Activated T-cell treated with anti-CD3 and anti-CD28 coated beads, Interleukin-2, amount 50 U/mL, for 72 hours (primary cell): ENCODE measurements around the gene HSD17B11. TPM values are rescaled to one million over a fixed set of nuclear protein-coding genes. Genes with fewer than 3 reads are reported as not detected.
"Not testable (repeated sequence)": the region's sequence is repeated elsewhere in the genome, so short reads cannot be mapped to it uniquely, and the experiment has no call there.

Source experiments
- ATAC-seq, 2 donors: fragments of 150-1000 bp; cut with Tn5 transposase; replicated peaks in 1 of 2; 2 replicates each; pipeline ENCODE4 v1.10.0; 2021; ENCODE audit warnings: moderate library complexity in 2 of 2, mild to moderate bottlenecking in 1 of 2
- DNase-seq, 2 donors: peaks; one replicate each; pipeline ENCODE4 v3.0.0; 2021 to 2022; ENCODE audit warnings: mixed read lengths in 1 of 2
- H3K27ac Mint-ChIP-seq: one replicate; pipeline ENCODE4 v1.8.0; 2022; ENCODE audit warnings: mild to moderate bottlenecking, moderate library complexity, mixed read lengths
- H3K27me3 Mint-ChIP-seq: one replicate; pipeline ENCODE4 v1.8.0; 2022; ENCODE audit warnings: low read depth, mixed read lengths
- H3K36me3 Mint-ChIP-seq, 2 donors: one replicate each; pipeline ENCODE4 v1.8.0; 2022; ENCODE audit warnings: mixed read lengths in 2 of 2, mild to moderate bottlenecking in 1 of 2; ENCODE audit not compliant: insufficient read depth in 2 of 2
- H3K4me1 Mint-ChIP-seq: one replicate; pipeline ENCODE4 v1.8.0; 2022; ENCODE audit warnings: low read depth, mixed read lengths
- H3K4me3 Mint-ChIP-seq, 2 donors: one replicate each; pipeline ENCODE4 v1.8.0; 2022; ENCODE audit warnings: mild to moderate bottlenecking in 2 of 2, mixed read lengths in 2 of 2, moderate library complexity in 2 of 2
- H3K9me3 Mint-ChIP-seq, 2 donors: one replicate each; pipeline ENCODE4 v1.8.0; 2022; ENCODE audit warnings: mixed read lengths in 2 of 2
- total RNA-seq, 2 donors: library from RNA; stranded (reverse); gene quantifications; one replicate each; pipeline ENCODE4 v1.2.3, GENCODE V29; 2022

The HSD17B11 gene
- total RNA-seq, 2 donors from 2014 or later: 19.7 to 22.3 TPM

DNA sequence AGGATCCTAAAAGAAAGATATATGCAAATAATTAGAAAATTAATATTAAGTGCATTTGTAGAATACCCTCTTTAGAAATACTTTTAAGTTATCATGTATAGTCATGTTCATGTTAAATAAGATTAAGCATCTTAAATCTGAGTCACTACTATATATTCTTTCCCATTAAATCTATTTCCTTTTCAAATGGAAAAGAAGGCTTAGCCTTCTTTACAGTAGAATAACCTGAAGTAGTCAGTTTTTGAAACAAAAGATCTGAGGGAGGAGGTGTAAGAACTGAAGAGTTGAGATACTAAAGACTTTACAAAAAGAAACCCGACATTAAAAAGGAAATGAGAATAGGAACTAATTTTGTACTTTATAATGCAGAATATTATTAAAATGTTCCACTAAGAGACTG is 53.6 kb downstream of the HSD17B11 start:
- peaks cover 9 to 14% of the 10 kb centered on the region in 2 donors for H3K9me3 Mint-ChIP-seq

DNA sequence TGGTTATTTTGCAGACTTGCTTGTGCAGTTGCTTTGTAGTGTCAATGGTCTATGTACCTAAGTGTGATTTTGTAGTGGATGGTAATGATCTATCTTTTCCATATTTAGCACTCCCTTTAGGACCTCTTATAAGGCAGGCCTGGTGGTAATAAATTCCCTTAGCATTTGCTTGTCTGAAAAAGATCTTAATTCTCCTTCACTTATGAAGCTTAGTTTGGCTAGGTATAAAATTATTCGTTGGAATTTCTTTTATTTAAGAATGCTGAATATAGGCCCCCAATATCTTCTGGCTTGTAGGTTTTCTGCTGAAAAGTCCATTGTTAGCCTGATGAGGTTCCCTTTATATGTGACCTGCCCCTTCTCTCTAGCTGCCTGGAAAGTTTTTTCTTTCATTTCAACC is 57.7 kb downstream of the HSD17B11 start:
- Mint-ChIP-seq H3K9me3 (peaks cover 22 to 34% of the 10 kb centered on the region in 2 donors), H3K36me3 (peaks cover 15 to 29% of the 10 kb centered on the region in 2 donors), H3K4me1 (no peaks in the 10 kb centered on the region), H3K27me3 (no peaks in the 10 kb centered on the region), H3K4me3 (no peak overlapping the region), H3K27ac (no peak overlapping the region)
- DNase-seq (no peak), ATAC-seq (no peak)

More for the DNA sequence above, 53.6 kb downstream of the HSD17B11 start:
- H3K4me1 Mint-ChIP-seq: no peaks in the 10 kb centered on the region
- ATAC-seq (no peak), DNase-seq (no peak)
- H3K36me3 Mint-ChIP-seq: peaks cover 8 to 32% of the 10 kb centered on the region in 2 donors
- no peaks in the 10 kb centered on the region for H3K27me3 Mint-ChIP-seq
- no peak overlapping the region for H3K27ac Mint-ChIP-seq
- no peak overlapping the region for H3K4me3 Mint-ChIP-seq

DNA sequence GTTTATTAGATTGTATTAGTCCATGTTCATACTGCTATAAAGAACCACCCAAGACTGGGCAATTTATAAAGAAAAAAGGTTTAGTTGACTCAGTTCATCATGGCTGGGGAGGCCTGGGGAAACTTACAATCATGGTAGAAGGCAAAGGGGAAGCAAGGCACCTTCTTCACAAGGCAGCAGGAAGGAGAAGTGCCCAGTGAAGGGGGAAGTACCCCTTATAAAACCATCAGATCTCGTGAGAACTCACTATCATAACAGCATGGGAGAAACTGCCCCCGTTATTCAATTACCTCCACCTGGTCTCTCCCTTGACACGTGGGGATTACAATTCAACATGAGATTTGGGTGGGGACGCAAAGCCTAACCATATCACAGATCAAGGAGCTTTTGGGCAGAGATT is 60.2 kb downstream of the HSD17B11 start:
- no peak for ATAC-seq
- H3K4me3 Mint-ChIP-seq: no peak overlapping the region
- H3K27me3 Mint-ChIP-seq: no peaks in the 10 kb centered on the region
- DNase-seq: no peak
- peaks cover 15 to 19% of the 10 kb centered on the region in 2 donors for H3K36me3 Mint-ChIP-seq
- H3K9me3 Mint-ChIP-seq: peaks cover 23 to 34% of the 10 kb centered on the region in 2 donors
- H3K27ac Mint-ChIP-seq: no peak overlapping the region
- H3K4me1 Mint-ChIP-seq: no peaks in the 10 kb centered on the region

DNA sequence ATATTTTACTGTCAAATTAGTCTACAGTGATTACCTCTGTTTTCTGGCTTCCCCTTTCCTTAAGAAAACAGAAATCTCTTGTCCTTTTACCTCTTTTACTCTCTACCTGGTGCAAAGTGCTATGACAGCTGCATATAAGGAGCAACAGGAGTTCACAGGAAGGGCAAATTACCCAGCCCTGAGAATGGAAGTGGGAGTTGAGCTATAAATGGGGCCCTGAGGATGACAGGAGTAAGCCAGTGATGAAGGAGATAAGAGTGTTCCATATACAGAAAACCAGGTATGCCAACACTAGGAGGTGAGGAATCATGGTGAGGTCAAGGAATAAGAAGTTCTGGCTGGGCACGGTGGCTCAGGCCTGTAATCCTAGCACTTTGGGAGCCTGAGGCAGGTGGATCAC is 63.9 kb downstream of the HSD17B11 start:
- no peak for DNase-seq
- H3K27me3 Mint-ChIP-seq: no peaks in the 10 kb centered on the region
- no peak overlapping the region for H3K27ac Mint-ChIP-seq
- no peaks in the 10 kb centered on the region for H3K4me1 Mint-ChIP-seq
- H3K4me3 Mint-ChIP-seq: no peak overlapping the region
- no peak for ATAC-seq
- H3K36me3 Mint-ChIP-seq: peaks cover 3 to 7% of the 10 kb centered on the region in 2 donors
- H3K9me3 Mint-ChIP-seq: peaks cover 12 to 18% of the 10 kb centered on the region in 2 donors

DNA sequence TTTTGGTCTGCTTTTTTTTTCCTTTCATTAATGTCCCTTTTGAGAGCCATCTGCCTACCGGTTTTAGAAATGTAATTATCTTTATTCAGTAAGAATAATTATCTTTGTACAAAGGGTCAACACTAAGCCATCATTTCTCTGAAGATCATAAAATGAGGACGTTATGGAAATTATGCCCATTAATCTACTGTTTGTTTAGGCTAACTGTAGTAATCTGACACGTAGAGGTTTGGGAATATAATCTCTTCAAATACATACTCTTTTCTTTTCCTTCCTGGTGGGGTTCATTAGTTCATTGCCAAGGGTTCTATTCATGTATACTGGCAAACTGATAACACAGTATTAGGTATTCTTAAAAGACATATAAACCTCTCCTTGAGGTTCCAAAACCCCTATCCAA is 64.5 kb downstream of the HSD17B11 start:
- peaks cover 8 to 13% of the 10 kb centered on the region in 2 donors for H3K9me3 Mint-ChIP-seq
- H3K4me3 Mint-ChIP-seq: no peak overlapping the region
- no peaks in the 10 kb centered on the region for H3K4me1 Mint-ChIP-seq
- no peak for DNase-seq
- ATAC-seq: no peak
- no peak overlapping the region for H3K27ac Mint-ChIP-seq
- H3K27me3 Mint-ChIP-seq: no peaks in the 10 kb centered on the region
- peaks cover 2 to 7% of the 10 kb centered on the region in 2 donors for H3K36me3 Mint-ChIP-seq

DNA sequence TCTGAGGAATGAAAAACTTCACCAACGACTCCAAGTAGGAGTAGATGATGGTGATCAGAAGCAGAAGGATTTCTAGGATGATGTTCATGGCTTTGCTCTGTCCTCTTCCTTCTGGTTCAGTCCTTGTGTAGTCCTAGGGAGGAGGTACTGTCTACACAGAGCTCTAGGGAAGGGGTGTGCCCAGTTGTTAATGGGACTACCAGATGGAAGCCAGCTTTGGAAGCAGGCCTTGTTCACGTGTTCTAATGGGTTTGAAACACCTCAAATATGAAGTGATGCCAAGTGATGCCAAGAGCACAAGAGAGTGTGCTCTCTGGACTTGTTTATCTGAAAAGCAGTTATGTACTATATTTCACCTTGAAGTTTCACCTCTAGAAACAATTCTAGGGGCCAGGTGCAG is 68.2 kb downstream of the HSD17B11 start, which contains the start of gene HSD17B13:
HSD17B13 (minus strand) TSS at position 129 of the 400 bp plus-strand sequence; CDS start at position 88, 41 bp downstream.
- no peaks in the 10 kb centered on the region for H3K27me3 Mint-ChIP-seq
- ATAC-seq (no peak), DNase-seq (no peak)
- H3K4me1 Mint-ChIP-seq: no peaks in the 10 kb centered on the region
- no peaks in the 10 kb centered on the region for H3K36me3 Mint-ChIP-seq
- H3K4me3 Mint-ChIP-seq: no peak within 1 kb of the TSS
- H3K9me3 Mint-ChIP-seq: peaks cover 0 to 1% of the 10 kb centered on the region in 2 donors
- no peak within 1 kb of the TSS for H3K27ac Mint-ChIP-seq

DNA sequence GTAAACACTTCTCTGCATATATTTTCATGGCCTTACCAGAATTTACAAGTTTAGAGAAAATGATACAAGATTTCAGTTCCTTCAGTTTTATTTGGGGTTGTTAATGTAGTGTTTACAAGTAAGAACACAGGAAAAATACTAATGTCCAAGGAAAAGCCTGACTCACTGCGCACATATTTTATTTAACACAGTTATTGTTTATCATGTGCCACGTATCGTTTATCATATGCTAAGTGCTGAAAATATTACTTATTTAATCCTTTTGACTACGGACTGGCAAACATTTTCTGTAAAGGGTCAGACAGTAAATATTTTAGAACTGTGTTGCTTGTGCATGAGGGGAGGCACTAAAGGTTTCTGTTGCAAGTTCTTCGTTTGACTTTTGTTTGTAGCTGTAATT is 69.1 kb downstream of the HSD17B11 start:
- Mint-ChIP-seq H3K36me3 (no peaks in the 10 kb centered on the region), H3K4me3 (no peak overlapping the region), H3K27me3 (no peaks in the 10 kb centered on the region), H3K9me3 (no peaks in the 10 kb centered on the region), H3K4me1 (peaks cover 3% of the 10 kb centered on the region), H3K27ac (no peak overlapping the region)
- ATAC-seq: no peak
- no peak for DNase-seq

DNA sequence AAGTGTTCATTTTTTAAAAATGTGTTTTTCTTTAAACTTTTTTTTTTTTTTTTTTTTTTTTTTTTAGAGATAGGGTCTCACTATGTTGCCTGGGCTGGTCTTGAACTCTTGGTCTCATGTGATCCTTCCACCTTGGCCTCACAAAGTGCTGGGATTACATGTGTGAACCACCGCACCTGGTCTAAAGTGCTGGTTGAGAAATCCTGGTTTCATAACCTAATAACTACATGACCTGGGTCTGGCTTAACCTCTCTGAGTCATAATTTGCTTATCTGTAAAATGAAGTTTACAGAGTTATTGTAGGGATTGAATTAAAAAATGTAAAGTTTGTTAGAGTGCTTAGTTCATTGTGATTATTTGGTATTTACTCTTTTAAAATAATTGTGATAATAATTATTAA is 73.5 kb downstream of the HSD17B11 start:
- Mint-ChIP-seq H3K27me3 (no peaks in the 10 kb centered on the region), H3K36me3 (no peaks in the 10 kb centered on the region), H3K4me1 (peaks cover 6% of the 10 kb centered on the region), H3K9me3 (no peaks in the 10 kb centered on the region), H3K4me3 (no peak overlapping the region), H3K27ac (no peak overlapping the region)
- no peak for ATAC-seq
- no peak for DNase-seq

DNA sequence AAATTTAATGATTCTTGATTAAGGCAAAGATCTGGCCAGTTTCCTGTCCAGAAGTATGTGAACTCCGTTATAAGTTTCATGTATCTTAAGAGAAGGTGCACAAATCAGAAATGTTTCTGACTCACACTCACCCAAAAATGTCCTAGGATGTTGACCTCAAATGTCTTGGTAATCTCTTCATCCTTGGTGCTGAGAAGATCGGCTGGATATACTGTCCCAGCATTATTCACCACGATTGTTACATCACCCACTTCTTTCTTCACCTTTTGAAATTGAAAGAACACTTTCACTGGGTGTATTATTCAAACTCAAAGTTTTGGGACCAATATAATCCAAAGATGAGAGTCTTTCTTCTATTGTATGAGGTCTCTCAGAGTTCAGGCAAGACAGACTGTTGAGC is 74.0 kb downstream of the HSD17B11 start:
- no peak overlapping the region for H3K27ac Mint-ChIP-seq
- no peaks in the 10 kb centered on the region for H3K36me3 Mint-ChIP-seq
- no peaks in the 10 kb centered on the region for H3K27me3 Mint-ChIP-seq
- ATAC-seq (no peak), DNase-seq (no peak)
- peaks cover 6% of the 10 kb centered on the region for H3K4me1 Mint-ChIP-seq
- no peaks in the 10 kb centered on the region for H3K9me3 Mint-ChIP-seq
- no peak overlapping the region for H3K4me3 Mint-ChIP-seq

DNA sequence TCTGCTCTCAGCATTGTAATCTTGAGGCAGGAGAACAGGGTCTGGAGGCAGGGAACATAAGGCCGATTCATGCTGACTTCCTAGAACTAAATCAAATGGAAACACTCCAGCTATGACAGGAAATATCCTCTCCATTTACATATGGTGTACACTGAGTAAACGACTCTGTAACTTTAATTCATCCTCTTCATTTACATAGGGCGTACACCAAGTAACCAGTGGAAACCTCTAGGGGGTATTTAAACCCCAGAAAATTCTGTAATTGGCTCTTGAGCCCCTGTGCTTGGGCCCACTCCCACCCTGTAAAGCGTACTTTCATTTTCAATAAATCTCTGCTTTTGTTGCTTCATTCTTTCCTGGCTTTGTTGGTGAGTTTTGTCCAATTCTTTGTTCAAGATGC is 76.0 kb downstream of the HSD17B11 start:
- ATAC-seq, H3K27ac Mint-ChIP-seq, H3K27me3 Mint-ChIP-seq, H3K4me1 Mint-ChIP-seq, DNase-seq, H3K36me3 Mint-ChIP-seq, H3K4me3 Mint-ChIP-seq, H3K9me3 Mint-ChIP-seq: not testable (repeated sequence)

DNA sequence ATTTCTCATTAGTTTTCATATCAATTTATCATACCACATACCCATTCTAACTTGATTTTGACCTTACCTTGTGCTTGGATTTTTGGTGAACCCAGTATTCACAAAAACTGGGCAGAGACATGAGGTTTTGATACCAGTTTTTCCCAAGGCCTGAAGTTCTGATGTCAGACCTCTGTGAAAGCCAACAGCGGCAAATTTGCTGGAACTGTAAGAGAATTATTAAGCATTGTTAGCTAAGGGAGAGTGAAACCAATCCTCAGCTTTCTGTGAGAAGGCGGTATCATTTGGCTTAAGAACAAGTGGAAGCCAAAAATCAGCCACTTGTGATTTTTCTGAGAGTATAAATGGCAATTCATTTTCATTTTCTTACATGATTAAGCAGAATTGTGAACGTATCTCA is 77.2 kb downstream of the HSD17B11 start:
- H3K4me3 Mint-ChIP-seq: no peak overlapping the region
- no peak overlapping the region for H3K27ac Mint-ChIP-seq
- peaks cover 6% of the 10 kb centered on the region for H3K4me1 Mint-ChIP-seq
- H3K36me3 Mint-ChIP-seq: no peaks in the 10 kb centered on the region
- ATAC-seq: no peak
- H3K9me3 Mint-ChIP-seq: no peaks in the 10 kb centered on the region
- H3K27me3 Mint-ChIP-seq: no peaks in the 10 kb centered on the region
- no peak for DNase-seq

DNA sequence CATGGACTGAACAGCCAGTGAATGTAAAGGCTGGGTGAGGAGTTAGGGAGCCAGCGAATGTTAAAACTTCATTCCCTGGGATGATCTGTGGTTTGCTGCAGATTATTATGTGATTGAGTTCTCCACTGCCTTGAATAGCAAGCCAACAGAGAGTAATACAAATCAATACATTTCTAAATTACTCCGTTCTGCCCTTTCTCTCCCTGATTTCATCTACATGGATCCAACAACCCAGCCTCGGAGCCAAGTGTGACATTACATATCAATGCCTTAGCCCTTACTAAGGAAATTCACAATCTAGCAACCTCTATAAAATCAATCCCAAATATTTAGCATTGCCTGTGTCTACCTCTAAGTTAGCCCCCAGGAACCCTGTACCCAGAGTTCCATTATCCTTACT is 79.3 kb downstream of the HSD17B11 start:
- no peak for DNase-seq
- peaks cover 5% of the 10 kb centered on the region for H3K4me1 Mint-ChIP-seq
- H3K9me3 Mint-ChIP-seq: no peaks in the 10 kb centered on the region
- no peak overlapping the region for H3K27ac Mint-ChIP-seq
- no peaks in the 10 kb centered on the region for H3K27me3 Mint-ChIP-seq
- no peak overlapping the region for H3K4me3 Mint-ChIP-seq
- H3K36me3 Mint-ChIP-seq: no peaks in the 10 kb centered on the region
- ATAC-seq: no peak

DNA sequence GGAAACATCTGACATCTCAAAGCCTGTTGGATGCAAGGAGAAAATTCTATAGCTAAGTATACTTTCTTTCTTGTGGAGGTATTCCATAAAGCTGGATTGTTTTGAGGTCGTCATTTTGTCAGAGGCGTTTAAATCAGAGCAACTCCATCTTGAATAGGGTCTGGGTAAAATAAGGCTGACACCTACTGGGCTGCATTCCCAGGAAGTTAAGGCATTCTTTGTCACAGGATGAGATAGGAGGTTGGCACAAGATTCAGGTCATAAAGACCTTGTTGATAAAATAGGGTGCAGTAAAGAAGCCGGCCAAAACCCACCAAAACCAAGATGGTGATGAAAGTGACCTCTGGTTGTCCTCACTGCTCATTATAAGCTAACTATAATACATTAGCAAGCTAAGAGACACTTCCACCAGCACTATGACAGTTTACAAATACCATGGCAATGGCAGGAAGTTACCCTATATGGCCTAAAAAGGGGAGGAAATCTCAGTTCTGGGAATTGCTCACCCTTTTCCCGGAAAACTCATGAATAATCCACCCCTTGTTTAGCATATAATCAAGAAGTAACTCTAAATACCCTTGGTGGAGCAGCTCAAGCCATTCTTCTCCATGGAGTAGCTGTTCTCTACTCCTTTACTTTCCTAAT is 80.2 kb downstream of the HSD17B11 start:
- ATAC-seq (no peak), DNase-seq (no peak)
- Mint-ChIP-seq H3K4me3 (no peak overlapping the region), H3K27ac (no peak overlapping the region), H3K36me3 (no peaks in the 10 kb centered on the region), H3K9me3 (no peaks in the 10 kb centered on the region), H3K27me3 (no peaks in the 10 kb centered on the region), H3K4me1 (peaks cover 12% of the 10 kb centered on the region)

DNA sequence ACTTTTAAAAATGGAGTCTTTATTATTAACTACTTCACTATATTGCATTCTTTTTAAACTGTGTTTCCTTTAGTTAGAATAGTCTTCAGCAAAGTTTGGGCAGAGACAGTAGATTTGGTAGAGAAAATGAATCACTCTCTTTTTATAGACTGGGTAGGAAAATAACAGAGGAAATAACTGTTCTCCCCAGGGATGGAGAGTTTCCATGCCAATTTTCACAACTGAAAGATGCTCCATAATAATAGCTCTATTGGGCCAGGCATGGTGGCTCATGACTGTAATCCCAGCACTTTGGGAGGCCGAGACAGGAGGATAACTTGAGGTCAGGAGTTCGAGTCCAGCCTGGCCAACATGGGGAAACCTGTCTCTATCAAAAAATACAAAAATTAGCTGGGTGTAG is 81.4 kb downstream of the HSD17B11 start:
- Mint-ChIP-seq H3K9me3 (no peaks in the 10 kb centered on the region), H3K4me1 (peaks cover 12% of the 10 kb centered on the region), H3K27ac (no peak overlapping the region), H3K36me3 (no peaks in the 10 kb centered on the region), H3K4me3 (no peak overlapping the region), H3K27me3 (no peaks in the 10 kb centered on the region)
- ATAC-seq: no peak
- no peak for DNase-seq
